ENCODE results near the gene THOC6.
"Not testable (repeated sequence)": the region's sequence is repeated elsewhere in the genome, so short reads cannot be mapped to it uniquely, and the experiment has no call there.

The THOC6 gene

GRCh38 chr16:3075946-3076345 lies 52.1 kb downstream of the THOC6 start:
- not testable (repeated sequence) for DNase-seq

- DNase-seq = no peak
Observed at GRCh38 chr16:3076577-3076976, 52.7 kb downstream of the THOC6 start.
